Osteocyte (in vitro differentiated cells): ENCODE data around the gene MMP20. TPM values are rescaled to one million over a fixed set of nuclear protein-coding genes. Genes with fewer than 3 reads are reported as not detected.
A peak's percentile ranks its signal among the peaks of the same experiment; 100 is the strongest.

ENCODE experiments used
- DNase-seq: peaks from one replicate; pipeline ENCODE4 v3.0.0; 2021; ENCODE audit warnings: mixed read lengths; ENCODE audit not compliant: unreplicated experiment; ENCODE audit errors: extremely low spot score
- H3K27ac Mint-ChIP-seq: one replicate; pipeline ENCODE4 v1.8.0; 2021; ENCODE audit warnings: mild to moderate bottlenecking, mixed read lengths; ENCODE audit not compliant: unreplicated experiment
- H3K27me3 Mint-ChIP-seq: one replicate; pipeline ENCODE4 v1.8.0; 2021; ENCODE audit warnings: mixed read lengths; ENCODE audit not compliant: unreplicated experiment
- H3K36me3 Mint-ChIP-seq: one replicate; pipeline ENCODE4 v1.8.0; 2021; ENCODE audit warnings: mixed read lengths; ENCODE audit not compliant: unreplicated experiment
- H3K4me1 Mint-ChIP-seq: one replicate; pipeline ENCODE4 v1.8.0; 2021; ENCODE audit warnings: mixed read lengths; ENCODE audit not compliant: unreplicated experiment
- H3K4me3 Mint-ChIP-seq: one replicate; pipeline ENCODE4 v1.8.0; 2021; ENCODE audit warnings: mild to moderate bottlenecking, moderate library complexity, mixed read lengths; ENCODE audit not compliant: unreplicated experiment
- H3K9me3 Mint-ChIP-seq: one replicate; pipeline ENCODE4 v1.8.0; 2021; ENCODE audit warnings: mixed read lengths; ENCODE audit not compliant: unreplicated experiment
- total RNA-seq: library from RNA; stranded (reverse); gene quantifications from 2 replicates; pipeline ENCODE4 v1.2.1, GENCODE V29; 2021
- TF ChIP-seq, protein P1 (sequence below): fragments of 200-600 bp; sonication (generic); IDR thresholded peaks from 2 replicates; pipeline ENCODE4 v1.5.0; 2021; ENCODE audit warnings: antibody characterized with exemption, mild to moderate bottlenecking, moderate library complexity

The MMP20 gene
- total RNA-seq, 1 donor from 2014 or later: not detected

DNA sequence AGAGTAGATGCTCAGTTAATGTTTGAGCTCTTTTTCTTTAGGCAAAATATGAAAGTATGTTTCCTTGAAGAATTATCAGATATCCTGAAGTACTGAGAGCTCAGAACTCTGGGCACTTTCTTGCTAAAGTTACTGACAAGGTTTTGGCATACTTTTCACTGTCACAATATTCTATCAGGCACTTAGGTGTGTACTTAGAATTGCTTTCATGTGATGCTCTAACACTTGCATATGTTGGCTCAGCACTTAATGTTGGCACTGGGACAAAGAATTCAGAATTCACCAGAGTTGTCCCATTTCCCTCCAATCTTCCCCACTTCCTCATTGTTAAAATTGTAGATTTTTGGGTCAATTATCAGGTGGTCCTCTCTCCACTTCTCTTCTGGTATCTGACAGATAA lies 5.0 kb downstream of the MMP20 start:
- DNase-seq: no peak
- no peak overlapping the region for H3K27ac Mint-ChIP-seq
- H3K36me3 Mint-ChIP-seq: no peaks in the 10 kb centered on the region
- no peaks in the 10 kb centered on the region for H3K9me3 Mint-ChIP-seq
- no peak overlapping the region for H3K4me3 Mint-ChIP-seq
- TF ChIP-seq, protein P1, sequence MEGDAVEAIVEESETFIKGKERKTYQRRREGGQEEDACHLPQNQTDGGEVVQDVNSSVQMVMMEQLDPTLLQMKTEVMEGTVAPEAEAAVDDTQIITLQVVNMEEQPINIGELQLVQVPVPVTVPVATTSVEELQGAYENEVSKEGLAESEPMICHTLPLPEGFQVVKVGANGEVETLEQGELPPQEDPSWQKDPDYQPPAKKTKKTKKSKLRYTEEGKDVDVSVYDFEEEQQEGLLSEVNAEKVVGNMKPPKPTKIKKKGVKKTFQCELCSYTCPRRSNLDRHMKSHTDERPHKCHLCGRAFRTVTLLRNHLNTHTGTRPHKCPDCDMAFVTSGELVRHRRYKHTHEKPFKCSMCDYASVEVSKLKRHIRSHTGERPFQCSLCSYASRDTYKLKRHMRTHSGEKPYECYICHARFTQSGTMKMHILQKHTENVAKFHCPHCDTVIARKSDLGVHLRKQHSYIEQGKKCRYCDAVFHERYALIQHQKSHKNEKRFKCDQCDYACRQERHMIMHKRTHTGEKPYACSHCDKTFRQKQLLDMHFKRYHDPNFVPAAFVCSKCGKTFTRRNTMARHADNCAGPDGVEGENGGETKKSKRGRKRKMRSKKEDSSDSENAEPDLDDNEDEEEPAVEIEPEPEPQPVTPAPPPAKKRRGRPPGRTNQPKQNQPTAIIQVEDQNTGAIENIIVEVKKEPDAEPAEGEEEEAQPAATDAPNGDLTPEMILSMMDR: no peak
- no peaks in the 10 kb centered on the region for H3K27me3 Mint-ChIP-seq
- H3K4me1 Mint-ChIP-seq: peaks cover 8% of the 10 kb centered on the region

- TF ChIP-seq, protein P1: no peak
- no peak for DNase-seq
- H3K27ac Mint-ChIP-seq: no peak overlapping the region
Observed at GRCh38 chr11:102617466-102618008, 7.6 kb downstream of the MMP20 start.

GRCh38 chr11:102615894-102616432 lies 9.2 kb downstream of the MMP20 start:
- H3K27me3 Mint-ChIP-seq: no peaks in the 10 kb centered on the region
- TF ChIP-seq, protein P1: no peak

More at GRCh38 chr11:102617466-102618008, 7.6 kb downstream of the MMP20 start:
- no peaks in the 10 kb centered on the region for H3K9me3 Mint-ChIP-seq
- no peaks in the 10 kb centered on the region for H3K27me3 Mint-ChIP-seq
- no peak overlapping the region for H3K4me3 Mint-ChIP-seq
- H3K36me3 Mint-ChIP-seq: no peaks in the 10 kb centered on the region
- peaks cover 8% of the 10 kb centered on the region for H3K4me1 Mint-ChIP-seq

GRCh38 chr11:102615077-102615893 lies 9.8 kb downstream of the MMP20 start:
- H3K27ac Mint-ChIP-seq: no peak overlapping the region
- no peak for DNase-seq
- no peaks in the 10 kb centered on the region for H3K36me3 Mint-ChIP-seq
- no peaks in the 10 kb centered on the region for H3K9me3 Mint-ChIP-seq
- TF ChIP-seq, protein P1: no peak
- peaks cover 3% of the 10 kb centered on the region for H3K4me1 Mint-ChIP-seq
- no peak overlapping the region for H3K4me3 Mint-ChIP-seq
- no peaks in the 10 kb centered on the region for H3K27me3 Mint-ChIP-seq

More at GRCh38 chr11:102615894-102616432, 9.2 kb downstream of the MMP20 start:
- Mint-ChIP-seq H3K27ac (no peak overlapping the region), H3K4me1 (peaks cover 4% of the 10 kb centered on the region), H3K4me3 (no peak overlapping the region), H3K36me3 (no peaks in the 10 kb centered on the region), H3K9me3 (no peaks in the 10 kb centered on the region)
- DNase-seq: no peak

DNA sequence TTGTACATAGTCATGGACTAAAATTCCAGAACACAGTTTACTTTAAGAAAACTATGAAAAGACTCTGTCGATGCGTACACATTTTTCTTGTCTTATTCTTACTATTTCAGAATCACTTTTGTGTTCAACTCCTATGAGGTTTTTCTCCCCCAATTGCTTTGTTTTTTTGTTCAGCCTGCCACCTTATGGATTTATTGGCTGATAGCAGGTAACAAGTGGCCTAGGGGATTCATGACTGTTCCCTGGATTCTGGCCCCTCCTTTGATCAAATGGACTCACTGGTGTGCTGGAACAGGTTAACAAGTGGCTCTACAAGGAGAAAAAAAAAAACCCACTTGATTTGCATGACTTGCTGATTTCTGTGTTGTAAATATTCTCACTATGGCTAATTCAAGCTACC lies 10.6 kb downstream of the MMP20 start:
- Mint-ChIP-seq H3K4me1 (peaks cover 3% of the 10 kb centered on the region), H3K4me3 (no peak overlapping the region), H3K27ac (no peak overlapping the region), H3K36me3 (no peaks in the 10 kb centered on the region), H3K27me3 (no peaks in the 10 kb centered on the region), H3K9me3 (no peaks in the 10 kb centered on the region)
- DNase-seq: no peak
- TF ChIP-seq, protein P1: peak; percentile 30
